Measurements from ENCODE around the gene NOX5.

Gene NOX5

DNA sequence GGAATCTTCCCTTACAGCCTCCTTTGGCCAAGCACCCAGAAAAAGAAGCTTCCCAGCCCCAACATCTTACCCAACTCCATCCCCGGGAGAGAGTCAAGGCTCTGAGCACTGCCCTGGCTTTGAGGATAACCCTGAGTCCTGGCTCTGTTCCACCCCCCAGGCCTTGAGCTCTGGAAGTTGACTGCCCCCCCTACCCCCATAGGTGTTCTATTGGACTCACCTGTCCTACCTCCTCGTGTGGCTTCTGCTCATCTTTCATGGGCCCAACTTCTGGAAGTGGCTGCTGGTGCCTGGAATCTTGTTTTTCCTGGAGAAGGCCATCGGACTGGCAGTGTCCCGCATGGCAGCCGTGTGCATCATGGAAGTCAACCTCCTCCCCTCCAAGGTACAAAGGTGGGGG lies 22.3 kb downstream of the NOX5 start:
- H2AK5ac ChIP-seq (ENCODE audit: low read length, severe bottlenecking): peak overlapping the region; percentile 18
- H3K9me3 ChIP-seq (ENCODE audit: control insufficient read depth, low read length): no peaks in the 10 kb centered on the region
- no peak overlapping the region for H3K18ac ChIP-seq (ENCODE audit: low read depth in 1 of 2, low read length in 2 of 2)
- H3K36me3 ChIP-seq (ENCODE audit: control insufficient read depth in 1 of 2, insufficient read depth in 2 of 2, low read depth in 1 of 2, low read length in 2 of 2): peaks cover 0 to 2% of the 10 kb centered on the region in 2 experiments
- no peak overlapping the region for H3K23ac ChIP-seq (ENCODE audit: low read length in 2 of 2)
- H2BK15ac ChIP-seq (ENCODE audit: low read depth, poor library complexity, severe bottlenecking): no peak overlapping the region
- WGBS: 94% methylated on average over 5 of the region's 5 CpGs
- H2BK12ac ChIP-seq (ENCODE audit: low read length in 2 of 2): no peak overlapping the region
- peaks cover 13% of the 10 kb centered on the region for H3K4me1 ChIP-seq (ENCODE audit: control insufficient read depth, insufficient read depth, low read depth, low read length)
- no peak overlapping the region for H4K8ac ChIP-seq (ENCODE audit: low read length)
- no peak overlapping the region for H2AFZ ChIP-seq (ENCODE audit: low read depth, low read length)
- no peak overlapping the region for H3K4me2 ChIP-seq (ENCODE audit: low read length, poor library complexity, severe bottlenecking)
- H3K4ac ChIP-seq (ENCODE audit: low read depth in 1 of 2, low read length in 2 of 2): no peak overlapping the region
- no peak overlapping the region for H2BK120ac ChIP-seq (ENCODE audit: low read depth, low read length)
- H3K9ac ChIP-seq (ENCODE audit: low read length): no peak overlapping the region
- H3K4me3 ChIP-seq (ENCODE audit: insufficient read depth in 1 of 2, low read depth in 1 of 2, low read length in 2 of 2): no peak overlapping the region
- no peak for DNase-seq
- no peak overlapping the region for H3K27ac ChIP-seq (ENCODE audit: low read length, poor library complexity, severe bottlenecking)
- H3K79me1 ChIP-seq (replicated peaks; ENCODE audit: low read length, poor library complexity, severe bottlenecking): no peaks in the 10 kb centered on the region
- no peak overlapping the region for H3K14ac ChIP-seq (ENCODE audit: low read length in 2 of 2)
- H4K91ac ChIP-seq (ENCODE audit: low read length): no peak overlapping the region
- peaks cover 0 to 33% of the 10 kb centered on the region in 2 experiments for H3K27me3 ChIP-seq (ENCODE audit: control insufficient read depth in 1 of 2, insufficient read depth in 1 of 2, low read length in 2 of 2)
- no peak overlapping the region for H2BK5ac ChIP-seq (ENCODE audit: low read depth, low read length, poor library complexity, severe bottlenecking)

DNA sequence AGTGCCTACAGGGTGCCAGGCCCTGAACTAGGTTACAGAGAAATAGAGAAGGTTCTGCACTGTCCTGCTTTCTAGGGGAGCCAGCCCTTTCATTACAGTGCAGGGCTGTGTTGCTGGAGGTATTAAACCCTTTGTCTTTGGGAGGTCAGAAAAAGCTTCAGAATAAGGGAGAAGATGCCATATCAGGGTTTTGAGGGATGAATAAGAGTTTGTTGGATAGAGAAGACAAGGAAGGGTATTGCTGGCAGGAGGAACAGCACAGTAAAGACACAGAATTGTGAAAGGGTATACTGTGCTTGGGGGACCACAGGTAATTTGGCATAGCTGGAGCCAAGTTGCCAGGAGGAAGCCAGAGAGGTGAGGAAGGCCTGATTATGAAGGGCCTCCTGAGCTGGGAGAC lies 23.0 kb downstream of the NOX5 start:
- Histone ChIP-seq H3K4me2 (ENCODE audit: low read length, poor library complexity, severe bottlenecking) (no peak overlapping the region), H3K27me3 (ENCODE audit: control insufficient read depth in 1 of 2, insufficient read depth in 1 of 2, low read length in 2 of 2) (peaks cover 0 to 33% of the 10 kb centered on the region in 2 experiments), H3K36me3 (ENCODE audit: control insufficient read depth in 1 of 2, insufficient read depth in 2 of 2, low read depth in 1 of 2, low read length in 2 of 2) (peaks cover 0 to 2% of the 10 kb centered on the region in 2 experiments), H3K9me3 (ENCODE audit: control insufficient read depth, low read length) (no peaks in the 10 kb centered on the region), H3K18ac (ENCODE audit: low read depth in 1 of 2, low read length in 2 of 2) (no peak overlapping the region), H3K23ac (ENCODE audit: low read length in 2 of 2) (no peak overlapping the region), H3K4ac (ENCODE audit: low read depth in 1 of 2, low read length in 2 of 2) (no peak overlapping the region), H4K8ac (ENCODE audit: low read length) (no peak overlapping the region), H2BK12ac (ENCODE audit: low read length in 2 of 2) (no peak overlapping the region), H3K27ac (ENCODE audit: low read length, poor library complexity, severe bottlenecking) (no peak overlapping the region), H2AFZ (ENCODE audit: low read depth, low read length) (no peak overlapping the region), H2AK5ac (ENCODE audit: low read length, severe bottlenecking) (no peak overlapping the region), H3K4me3 (ENCODE audit: insufficient read depth in 1 of 2, low read depth in 1 of 2, low read length in 2 of 2) (no peak overlapping the region), H2BK5ac (ENCODE audit: low read depth, low read length, poor library complexity, severe bottlenecking) (no peak overlapping the region), H2BK120ac (ENCODE audit: low read depth, low read length) (no peak overlapping the region), H4K91ac (ENCODE audit: low read length) (no peak overlapping the region), H3K79me1 (replicated peaks; ENCODE audit: low read length, poor library complexity, severe bottlenecking) (no peaks in the 10 kb centered on the region), H3K14ac (ENCODE audit: low read length in 2 of 2) (no peak overlapping the region), H3K9ac (ENCODE audit: low read length) (no peak overlapping the region), H2BK15ac (ENCODE audit: low read depth, poor library complexity, severe bottlenecking) (no peak overlapping the region), H3K4me1 (ENCODE audit: control insufficient read depth, insufficient read depth, low read depth, low read length) (peaks cover 13% of the 10 kb centered on the region)
- no peak for DNase-seq

DNA sequence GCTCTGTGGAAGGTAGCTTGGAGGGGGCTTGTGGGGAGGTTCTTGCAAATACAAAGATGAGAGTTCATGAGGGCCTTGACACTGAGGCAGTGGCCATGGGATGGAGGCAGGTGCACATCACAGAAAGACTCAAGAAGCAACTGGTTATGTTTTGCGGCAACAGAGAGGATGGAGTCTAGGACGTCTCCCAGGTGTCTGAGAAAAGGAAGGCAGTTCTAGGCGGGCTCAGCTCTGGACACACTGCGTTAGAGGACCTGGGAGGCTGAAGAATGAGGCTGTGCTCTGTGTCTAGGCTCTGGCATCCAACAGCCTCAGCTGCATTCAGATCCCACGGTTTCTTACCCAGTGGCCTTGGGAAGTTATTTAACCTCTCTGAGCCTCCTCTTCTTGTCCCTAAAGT lies 23.5 kb downstream of the NOX5 start:
- no peak overlapping the region for H4K91ac ChIP-seq (ENCODE audit: low read length)

DNA sequence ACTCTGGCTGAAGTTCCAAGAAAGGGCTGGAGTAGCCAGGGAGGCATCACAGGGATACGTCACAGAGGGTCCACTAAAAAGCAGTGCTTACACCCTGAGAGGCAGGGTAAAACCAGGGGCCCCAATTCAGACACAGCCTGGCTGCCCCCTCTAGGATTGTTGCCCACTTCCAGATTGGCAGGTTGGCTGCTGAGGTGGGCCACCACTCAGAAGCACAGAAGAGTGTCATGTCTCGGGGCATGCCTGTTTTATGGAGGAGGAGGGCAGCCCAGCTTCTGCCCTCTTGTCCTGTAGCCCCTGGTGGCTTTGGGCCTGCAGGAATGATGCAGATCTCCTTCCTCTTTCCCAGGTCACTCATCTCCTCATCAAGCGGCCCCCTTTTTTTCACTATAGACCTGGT lies 24.0 kb downstream of the NOX5 start:
- WGBS: 99% methylated on average over 3 of the region's 3 CpGs
- no peak overlapping the region for H3K4me2 ChIP-seq (ENCODE audit: low read length, poor library complexity, severe bottlenecking)
- H3K79me1 ChIP-seq (replicated peaks; ENCODE audit: low read length, poor library complexity, severe bottlenecking): no peaks in the 10 kb centered on the region
- H4K8ac ChIP-seq (ENCODE audit: low read length): no peak overlapping the region
- H3K9me3 ChIP-seq (ENCODE audit: control insufficient read depth, low read length): no peaks in the 10 kb centered on the region
- H2AK5ac ChIP-seq (ENCODE audit: low read length, severe bottlenecking): no peak overlapping the region
- peaks cover 0 to 33% of the 10 kb centered on the region in 2 experiments for H3K27me3 ChIP-seq (ENCODE audit: control insufficient read depth in 1 of 2, insufficient read depth in 1 of 2, low read length in 2 of 2)
- H3K27ac ChIP-seq (ENCODE audit: low read length, poor library complexity, severe bottlenecking): no peak overlapping the region
- H3K4ac ChIP-seq (ENCODE audit: low read depth in 1 of 2, low read length in 2 of 2): no peak overlapping the region
- no peak overlapping the region for H4K91ac ChIP-seq (ENCODE audit: low read length)
- no peak overlapping the region for H2BK5ac ChIP-seq (ENCODE audit: low read depth, low read length, poor library complexity, severe bottlenecking)
- no peak overlapping the region for H3K9ac ChIP-seq (ENCODE audit: low read length)
- H3K36me3 ChIP-seq (ENCODE audit: control insufficient read depth in 1 of 2, insufficient read depth in 2 of 2, low read depth in 1 of 2, low read length in 2 of 2): no peaks in the 10 kb centered on the region
- no peak overlapping the region for H3K23ac ChIP-seq (ENCODE audit: low read length in 2 of 2)
- H2BK12ac ChIP-seq (ENCODE audit: low read length in 2 of 2): no peak overlapping the region
- no peak overlapping the region for H3K4me3 ChIP-seq (ENCODE audit: insufficient read depth in 1 of 2, low read depth in 1 of 2, low read length in 2 of 2)
- peaks cover 8% of the 10 kb centered on the region for H3K4me1 ChIP-seq (ENCODE audit: control insufficient read depth, insufficient read depth, low read depth, low read length)
- DNase-seq: no peak
- no peak overlapping the region for H2BK15ac ChIP-seq (ENCODE audit: low read depth, poor library complexity, severe bottlenecking)
- H3K14ac ChIP-seq (ENCODE audit: low read length in 2 of 2): no peak overlapping the region
- no peak overlapping the region for H3K18ac ChIP-seq (ENCODE audit: low read depth in 1 of 2, low read length in 2 of 2)
- H2BK120ac ChIP-seq (ENCODE audit: low read depth, low read length): no peak overlapping the region
- H2AFZ ChIP-seq (ENCODE audit: low read depth, low read length): no peak overlapping the region

More for the DNA sequence above, 23.5 kb downstream of the NOX5 start:
- Histone ChIP-seq H3K4me1 (ENCODE audit: control insufficient read depth, insufficient read depth, low read depth, low read length) (peaks cover 12% of the 10 kb centered on the region), H2AK5ac (ENCODE audit: low read length, severe bottlenecking) (no peak overlapping the region), H3K18ac (ENCODE audit: low read depth in 1 of 2, low read length in 2 of 2) (no peak overlapping the region), H2AFZ (ENCODE audit: low read depth, low read length) (no peak overlapping the region), H3K9ac (ENCODE audit: low read length) (no peak overlapping the region), H3K4me2 (ENCODE audit: low read length, poor library complexity, severe bottlenecking) (no peak overlapping the region), H3K4me3 (ENCODE audit: insufficient read depth in 1 of 2, low read depth in 1 of 2, low read length in 2 of 2) (no peak overlapping the region), H2BK12ac (ENCODE audit: low read length in 2 of 2) (no peak overlapping the region), H2BK5ac (ENCODE audit: low read depth, low read length, poor library complexity, severe bottlenecking) (no peak overlapping the region), H2BK120ac (ENCODE audit: low read depth, low read length) (no peak overlapping the region), H3K14ac (ENCODE audit: low read length in 2 of 2) (no peak overlapping the region), H3K27ac (ENCODE audit: low read length, poor library complexity, severe bottlenecking) (no peak overlapping the region), H3K9me3 (ENCODE audit: control insufficient read depth, low read length) (no peaks in the 10 kb centered on the region), H3K4ac (ENCODE audit: low read depth in 1 of 2, low read length in 2 of 2) (no peak overlapping the region), H3K36me3 (ENCODE audit: control insufficient read depth in 1 of 2, insufficient read depth in 2 of 2, low read depth in 1 of 2, low read length in 2 of 2) (peaks cover 0 to 2% of the 10 kb centered on the region in 2 experiments), H4K8ac (ENCODE audit: low read length) (no peak overlapping the region), H2BK15ac (ENCODE audit: low read depth, poor library complexity, severe bottlenecking) (no peak overlapping the region), H3K27me3 (ENCODE audit: control insufficient read depth in 1 of 2, insufficient read depth in 1 of 2, low read length in 2 of 2) (peaks cover 0 to 33% of the 10 kb centered on the region in 2 experiments), H3K79me1 (replicated peaks; ENCODE audit: low read length, poor library complexity, severe bottlenecking) (no peaks in the 10 kb centered on the region), H3K23ac (ENCODE audit: low read length in 2 of 2) (no peak overlapping the region)
- DNase-seq: no peak
- WGBS: 88% methylated on average over 4 of the region's 5 CpGs

Data from mesenchymal stem cell (in vitro differentiated cells and primary cell).